ENCODE measurements around the gene BCOR.

BCOR gene

GRCh38 chrX:40097504-40098263 lies at the start of gene BCOR:
TSS of gene BCOR (minus strand) at chrX:40097958. CDS start at chrX:40077929, 20,029 bp downstream.
- peak; percentile 55 for DNase-seq (ENCODE audit: low read depth)

- no peak for DNase-seq (ENCODE audit: low read depth)
These were observed 49.6 kb upstream of the BCOR start for GRCh38 chrX:40147126-40147952.

GRCh38 chrX:40146262-40147125 lies 48.7 kb upstream of the BCOR start:
- DNase-seq (ENCODE audit: low read depth), result no peak

- no peak for DNase-seq (ENCODE audit: low read depth)
These were observed 48.1 kb upstream of the BCOR start for GRCh38 chrX:40145923-40146261.

- DNase-seq (ENCODE audit: low read depth), result no peak
These were observed 47.5 kb upstream of the BCOR start for GRCh38 chrX:40145001-40145922.

- DNase-seq (ENCODE audit: low read depth), result no peak
These were observed 46.8 kb upstream of the BCOR start for GRCh38 chrX:40144576-40144975.

GRCh38 chrX:40143987-40144386 lies 46.2 kb upstream of the BCOR start:
- DNase-seq (ENCODE audit: low read depth), result no peak

GRCh38 chrX:40143001-40143400 lies 45.2 kb upstream of the BCOR start:
- DNase-seq (ENCODE audit: low read depth), result no peak

GRCh38 chrX:40142417-40142816 lies 44.7 kb upstream of the BCOR start:
- no peak for DNase-seq (ENCODE audit: low read depth)

- no peak for DNase-seq (ENCODE audit: low read depth)
These were observed 43.1 kb upstream of the BCOR start for GRCh38 chrX:40140706-40141499.

GRCh38 chrX:40132751-40133150 lies 35.0 kb upstream of the BCOR start:
- no peak for DNase-seq (ENCODE audit: low read depth)

GRCh38 chrX:40131654-40132337 lies 34.0 kb upstream of the BCOR start:
- no peak for DNase-seq (ENCODE audit: low read depth)

- no peak for DNase-seq (ENCODE audit: low read depth)
These were observed 32.4 kb upstream of the BCOR start for GRCh38 chrX:40130207-40130606.

- no peak for DNase-seq (ENCODE audit: low read depth)
These were observed 29.3 kb upstream of the BCOR start for GRCh38 chrX:40127052-40127451.

GRCh38 chrX:40122487-40122886 lies 24.7 kb upstream of the BCOR start:
- no peak for DNase-seq (ENCODE audit: low read depth)

GRCh38 chrX:40121618-40122017 lies 23.9 kb upstream of the BCOR start:
- DNase-seq (ENCODE audit: low read depth), result no peak

- no peak for DNase-seq (ENCODE audit: low read depth)
These were observed 23.3 kb upstream of the BCOR start for GRCh38 chrX:40120838-40121580.

- no peak for DNase-seq (ENCODE audit: low read depth)
These were observed 20.0 kb upstream of the BCOR start for GRCh38 chrX:40117715-40118285.

GRCh38 chrX:40116925-40117324 lies 19.2 kb upstream of the BCOR start:
- DNase-seq (ENCODE audit: low read depth), result no peak

Data from activated T-cell treated with anti-CD3 and anti-CD28 coated beads for 24 hours (primary cell).